Measurements from ENCODE around the gene CCDC91. TPM values are rescaled to one million over a fixed set of nuclear protein-coding genes. Genes with fewer than 3 reads are reported as not detected.

CCDC91 gene
- total RNA-seq, 1 experiment from 2014 or later = 15.7 TPM

DNA sequence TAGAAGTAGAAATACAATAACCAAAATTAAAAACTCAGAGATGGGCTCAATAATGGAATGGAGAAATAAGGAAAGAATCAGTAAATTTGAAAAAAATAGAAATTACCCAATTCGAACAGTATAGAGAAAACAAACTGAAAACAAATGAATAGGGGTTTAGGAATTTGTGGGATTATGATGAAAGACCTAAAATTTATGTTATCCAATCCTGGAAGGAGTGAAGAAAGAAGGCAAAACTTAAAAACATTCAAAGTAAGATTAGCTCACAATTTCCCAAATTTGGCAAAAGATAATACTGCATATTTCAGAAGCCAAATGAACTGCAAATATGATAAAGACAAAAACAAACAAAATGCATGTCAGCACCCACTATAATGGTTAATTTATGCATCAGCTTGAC lies 177.1 kb downstream of the CCDC91 start:
- H3K27ac Mint-ChIP-seq = no peak overlapping the region
- no peak for ATAC-seq
- no peak for DNase-seq (ENCODE audit: low spot score)
- no peaks in the 10 kb centered on the region; the same call in none of the 2 replicates for H3K27me3 Mint-ChIP-seq (ENCODE audit: low read depth)
- ChIA-PET POLR2A (no interaction called here), CTCF (no interaction called here)
- peaks cover 61% of the 10 kb centered on the region for H3K36me3 Mint-ChIP-seq
- no peak overlapping the region for H3K4me3 Mint-ChIP-seq
- no peaks in the 10 kb centered on the region for H3K4me1 Mint-ChIP-seq
- peaks cover 58% of the 10 kb centered on the region for H3K9me3 Mint-ChIP-seq
- TF ChIP-seq, protein P1, sequence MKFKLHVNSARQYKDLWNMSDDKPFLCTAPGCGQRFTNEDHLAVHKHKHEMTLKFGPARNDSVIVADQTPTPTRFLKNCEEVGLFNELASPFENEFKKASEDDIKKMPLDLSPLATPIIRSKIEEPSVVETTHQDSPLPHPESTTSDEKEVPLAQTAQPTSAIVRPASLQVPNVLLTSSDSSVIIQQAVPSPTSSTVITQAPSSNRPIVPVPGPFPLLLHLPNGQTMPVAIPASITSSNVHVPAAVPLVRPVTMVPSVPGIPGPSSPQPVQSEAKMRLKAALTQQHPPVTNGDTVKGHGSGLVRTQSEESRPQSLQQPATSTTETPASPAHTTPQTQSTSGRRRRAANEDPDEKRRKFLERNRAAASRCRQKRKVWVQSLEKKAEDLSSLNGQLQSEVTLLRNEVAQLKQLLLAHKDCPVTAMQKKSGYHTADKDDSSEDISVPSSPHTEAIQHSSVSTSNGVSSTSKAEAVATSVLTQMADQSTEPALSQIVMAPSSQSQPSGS (CRISPR knock-in tag; IDR thresholded peaks at IDR 0.05; ENCODE audit: borderline replicate concordance, low read depth) = no peak
- no peak for TF ChIP-seq PRRX2 (CRISPR knock-in tag; IDR thresholded peaks at IDR 0.05)
- no peak for TF ChIP-seq TP53 (CRISPR knock-in tag; IDR thresholded peaks at IDR 0.05)
- TF ChIP-seq CBFB (CRISPR knock-in tag; IDR thresholded peaks at IDR 0.05; ENCODE audit: low read depth) = no peak
- TF ChIP-seq, protein P2, sequence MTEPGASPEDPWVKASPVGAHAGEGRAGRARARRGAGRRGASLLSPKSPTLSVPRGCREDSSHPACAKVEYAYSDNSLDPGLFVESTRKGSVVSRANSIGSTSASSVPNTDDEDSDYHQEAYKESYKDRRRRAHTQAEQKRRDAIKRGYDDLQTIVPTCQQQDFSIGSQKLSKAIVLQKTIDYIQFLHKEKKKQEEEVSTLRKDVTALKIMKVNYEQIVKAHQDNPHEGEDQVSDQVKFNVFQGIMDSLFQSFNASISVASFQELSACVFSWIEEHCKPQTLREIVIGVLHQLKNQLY (CRISPR knock-in tag; IDR thresholded peaks at IDR 0.05) = no peak
- TF ChIP-seq TEAD1 (CRISPR knock-in tag; IDR thresholded peaks at IDR 0.05) = no peak
- TF ChIP-seq, protein P3, sequence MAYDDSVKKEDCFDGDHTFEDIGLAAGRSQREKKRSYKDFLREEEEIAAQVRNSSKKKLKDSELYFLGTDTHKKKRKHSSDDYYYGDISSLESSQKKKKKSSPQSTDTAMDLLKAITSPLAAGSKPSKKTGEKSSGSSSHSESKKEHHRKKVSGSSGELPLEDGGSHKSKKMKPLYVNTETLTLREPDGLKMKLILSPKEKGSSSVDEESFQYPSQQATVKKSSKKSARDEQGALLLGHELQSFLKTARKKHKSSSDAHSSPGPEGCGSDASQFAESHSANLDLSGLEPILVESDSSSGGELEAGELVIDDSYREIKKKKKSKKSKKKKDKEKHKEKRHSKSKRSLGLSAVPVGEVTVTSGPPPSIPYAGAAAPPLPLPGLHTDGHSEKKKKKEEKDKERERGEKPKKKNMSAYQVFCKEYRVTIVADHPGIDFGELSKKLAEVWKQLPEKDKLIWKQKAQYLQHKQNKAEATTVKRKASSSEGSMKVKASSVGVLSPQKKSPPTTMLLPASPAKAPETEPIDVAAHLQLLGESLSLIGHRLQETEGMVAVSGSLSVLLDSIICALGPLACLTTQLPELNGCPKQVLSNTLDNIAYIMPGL (CRISPR knock-in tag; IDR thresholded peaks at IDR 0.05) = no peak
- TF ChIP-seq ZNF232 (CRISPR knock-in tag; IDR thresholded peaks at IDR 0.05) = no peak
- TF ChIP-seq, protein P4, sequence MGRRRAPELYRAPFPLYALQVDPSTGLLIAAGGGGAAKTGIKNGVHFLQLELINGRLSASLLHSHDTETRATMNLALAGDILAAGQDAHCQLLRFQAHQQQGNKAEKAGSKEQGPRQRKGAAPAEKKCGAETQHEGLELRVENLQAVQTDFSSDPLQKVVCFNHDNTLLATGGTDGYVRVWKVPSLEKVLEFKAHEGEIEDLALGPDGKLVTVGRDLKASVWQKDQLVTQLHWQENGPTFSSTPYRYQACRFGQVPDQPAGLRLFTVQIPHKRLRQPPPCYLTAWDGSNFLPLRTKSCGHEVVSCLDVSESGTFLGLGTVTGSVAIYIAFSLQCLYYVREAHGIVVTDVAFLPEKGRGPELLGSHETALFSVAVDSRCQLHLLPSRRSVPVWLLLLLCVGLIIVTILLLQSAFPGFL (CRISPR knock-in tag; IDR thresholded peaks at IDR 0.05; ENCODE audit: borderline replicate concordance) = no peak

DNA sequence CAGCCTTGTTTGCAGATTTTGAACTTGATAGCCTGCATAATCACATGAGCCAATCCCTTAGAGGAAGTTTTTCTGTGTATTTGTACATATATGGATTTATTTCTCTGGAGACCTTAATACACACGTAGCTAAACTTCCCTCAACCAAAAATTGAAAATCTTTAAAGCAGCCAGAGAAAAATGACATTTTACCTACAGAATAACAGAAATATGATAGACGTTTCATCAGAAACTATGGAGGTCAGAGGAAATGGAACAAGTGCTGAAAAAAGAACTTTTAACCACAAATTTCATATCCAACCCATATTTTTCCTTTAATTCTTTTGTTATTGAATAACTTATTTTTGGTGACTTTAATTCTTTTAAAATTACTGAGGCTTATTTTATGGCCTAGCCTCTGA lies 177.7 kb downstream of the CCDC91 start:
- Mint-ChIP-seq H3K4me3 (no peak overlapping the region), H3K36me3 (peaks cover 68% of the 10 kb centered on the region), H3K27ac (no peak overlapping the region), H3K4me1 (no peaks in the 10 kb centered on the region), H3K27me3 (ENCODE audit: low read depth) (no peaks in the 10 kb centered on the region; the same call in none of the 2 replicates), H3K9me3 (peaks cover 65% of the 10 kb centered on the region)
- ChIA-PET POLR2A (no interaction called here), CTCF (no interaction called here)
- ATAC-seq (no peak), DNase-seq (ENCODE audit: low spot score) (no peak)
- TF ChIP-seq, protein P2 (CRISPR knock-in tag; IDR thresholded peaks at IDR 0.05) = no peak
- TF ChIP-seq JAZF1 (CRISPR knock-in tag; IDR thresholded peaks at IDR 0.05) = no peak
- peak; percentile 67; the same call in 1 of the 2 replicates for TF ChIP-seq ZNF317 (CRISPR knock-in tag; IDR thresholded peaks at IDR 0.05; ENCODE audit: borderline replicate concordance, low read depth)
- no peak for TF ChIP-seq ZNF121 (CRISPR knock-in tag; IDR thresholded peaks at IDR 0.05)

DNA sequence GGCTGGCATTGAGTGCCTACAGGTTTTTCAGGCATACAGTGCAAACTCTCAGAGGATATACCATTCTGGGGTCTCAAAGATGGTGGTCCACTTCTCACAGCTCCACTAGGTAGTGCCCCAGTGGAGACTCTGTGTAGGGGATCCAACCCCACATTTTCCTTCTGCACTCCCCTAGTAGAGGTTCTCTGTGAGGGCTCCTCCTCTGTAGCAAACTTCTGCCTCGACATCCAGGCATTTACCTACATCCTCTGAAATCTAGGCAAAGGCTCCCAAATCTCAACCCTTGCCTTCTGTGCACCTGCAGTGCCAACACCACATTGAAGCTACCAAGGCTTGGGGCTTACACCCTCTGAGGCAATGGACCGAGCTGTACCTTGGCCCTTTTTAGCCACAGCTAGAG lies 179.2 kb downstream of the CCDC91 start:
- no peak for ATAC-seq

DNA sequence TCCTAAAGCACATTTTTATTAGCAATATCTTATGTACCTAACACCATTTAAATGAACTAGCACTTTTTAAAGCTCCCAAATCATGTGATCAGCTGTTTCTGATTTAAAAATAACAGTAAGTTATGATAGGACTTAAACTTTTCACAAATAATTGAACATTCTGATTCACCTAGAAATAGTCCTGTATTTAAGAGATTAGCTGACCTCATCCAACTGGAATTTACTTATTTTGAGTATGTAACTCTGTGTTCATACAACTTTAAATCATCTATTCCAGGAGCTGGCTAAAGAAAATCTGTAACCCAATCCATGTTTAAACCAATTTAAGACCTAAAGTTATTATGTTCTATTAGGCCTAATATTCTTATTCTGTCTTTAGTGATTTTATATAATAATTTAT lies 184.3 kb downstream of the CCDC91 start:
- no peak for DNase-seq (ENCODE audit: low spot score)
- H3K27me3 Mint-ChIP-seq (ENCODE audit: low read depth) = no peaks in the 10 kb centered on the region; the same call in 1 of the 2 replicates
- H3K27ac Mint-ChIP-seq = no peak overlapping the region
- no peak overlapping the region for H3K4me3 Mint-ChIP-seq
- TF ChIP-seq, protein P5, sequence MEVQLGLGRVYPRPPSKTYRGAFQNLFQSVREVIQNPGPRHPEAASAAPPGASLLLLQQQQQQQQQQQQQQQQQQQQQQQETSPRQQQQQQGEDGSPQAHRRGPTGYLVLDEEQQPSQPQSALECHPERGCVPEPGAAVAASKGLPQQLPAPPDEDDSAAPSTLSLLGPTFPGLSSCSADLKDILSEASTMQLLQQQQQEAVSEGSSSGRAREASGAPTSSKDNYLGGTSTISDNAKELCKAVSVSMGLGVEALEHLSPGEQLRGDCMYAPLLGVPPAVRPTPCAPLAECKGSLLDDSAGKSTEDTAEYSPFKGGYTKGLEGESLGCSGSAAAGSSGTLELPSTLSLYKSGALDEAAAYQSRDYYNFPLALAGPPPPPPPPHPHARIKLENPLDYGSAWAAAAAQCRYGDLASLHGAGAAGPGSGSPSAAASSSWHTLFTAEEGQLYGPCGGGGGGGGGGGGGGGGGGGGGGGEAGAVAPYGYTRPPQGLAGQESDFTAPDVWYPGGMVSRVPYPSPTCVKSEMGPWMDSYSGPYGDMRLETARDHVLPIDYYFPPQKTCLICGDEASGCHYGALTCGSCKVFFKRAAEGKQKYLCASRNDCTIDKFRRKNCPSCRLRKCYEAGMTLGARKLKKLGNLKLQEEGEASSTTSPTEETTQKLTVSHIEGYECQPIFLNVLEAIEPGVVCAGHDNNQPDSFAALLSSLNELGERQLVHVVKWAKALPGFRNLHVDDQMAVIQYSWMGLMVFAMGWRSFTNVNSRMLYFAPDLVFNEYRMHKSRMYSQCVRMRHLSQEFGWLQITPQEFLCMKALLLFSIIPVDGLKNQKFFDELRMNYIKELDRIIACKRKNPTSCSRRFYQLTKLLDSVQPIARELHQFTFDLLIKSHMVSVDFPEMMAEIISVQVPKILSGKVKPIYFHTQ (CRISPR knock-in tag; IDR thresholded peaks at IDR 0.05) = no peak
- no peak for ATAC-seq
- H3K4me1 Mint-ChIP-seq = peaks cover 26% of the 10 kb centered on the region
- H3K36me3 Mint-ChIP-seq = peaks cover 52% of the 10 kb centered on the region
- ChIA-PET POLR2A (no interaction called here), CTCF (no interaction called here)
- peaks cover 50% of the 10 kb centered on the region for H3K9me3 Mint-ChIP-seq

More for the DNA sequence above, 179.2 kb downstream of the CCDC91 start:
- no peak for DNase-seq (ENCODE audit: low spot score)
- H3K4me3 Mint-ChIP-seq = no peak overlapping the region
- POLR2A ChIA-PET = no interaction called here
- H3K9me3 Mint-ChIP-seq = peaks cover 75% of the 10 kb centered on the region
- H3K27ac Mint-ChIP-seq = no peak overlapping the region
- no peaks in the 10 kb centered on the region for H3K4me1 Mint-ChIP-seq
- CTCF ChIA-PET = no interaction called here
- H3K36me3 Mint-ChIP-seq = peaks cover 79% of the 10 kb centered on the region
- TF ChIP-seq NR1H2 (CRISPR knock-in tag; IDR thresholded peaks at IDR 0.05) (no peak), MXD4 (CRISPR knock-in tag; IDR thresholded peaks at IDR 0.05; ENCODE audit: borderline replicate concordance) (no peak)
- H3K27me3 Mint-ChIP-seq (ENCODE audit: low read depth) = no peaks in the 10 kb centered on the region; the same call in none of the 2 replicates
